DMS 273 (cell line): ENCODE data around the gene NOS2.
"Not testable (repeated sequence)": the region's sequence is repeated elsewhere in the genome, so short reads cannot be mapped to it uniquely, and the experiment has no call there.

Experiments used
- DNase-seq: peaks from one replicate; lab custom pipeline; 2025; ENCODE audit not compliant: unreplicated experiment; lab: John Stamatoyannopoulos, UW

The NOS2 gene

DNA sequence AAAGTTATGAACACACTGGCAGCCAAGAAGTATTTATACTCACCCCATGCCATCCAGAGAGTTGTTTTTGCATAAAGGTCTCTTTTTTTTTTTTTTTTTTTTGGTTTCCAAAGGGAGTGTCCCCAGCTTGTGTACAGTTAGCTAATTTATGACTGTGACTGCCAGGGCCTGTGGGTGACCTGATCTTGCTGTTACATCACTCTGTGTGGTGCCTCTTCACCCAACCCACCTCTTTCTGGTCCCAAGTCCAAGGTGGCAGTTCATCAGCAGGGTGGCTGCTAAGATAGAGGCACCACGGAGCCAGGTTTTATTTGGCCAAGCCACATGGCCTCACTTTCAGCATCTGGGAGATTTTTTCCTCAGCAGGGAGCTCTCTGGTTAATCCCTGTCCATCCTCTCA, at the start of gene NOS2:
Gene NOS2, minus strand, starts transcription at position 8 of the 400 bp plus-strand sequence. CDS start 1,720 bp downstream, outside the sequence.
- no peak for DNase-seq

DNA sequence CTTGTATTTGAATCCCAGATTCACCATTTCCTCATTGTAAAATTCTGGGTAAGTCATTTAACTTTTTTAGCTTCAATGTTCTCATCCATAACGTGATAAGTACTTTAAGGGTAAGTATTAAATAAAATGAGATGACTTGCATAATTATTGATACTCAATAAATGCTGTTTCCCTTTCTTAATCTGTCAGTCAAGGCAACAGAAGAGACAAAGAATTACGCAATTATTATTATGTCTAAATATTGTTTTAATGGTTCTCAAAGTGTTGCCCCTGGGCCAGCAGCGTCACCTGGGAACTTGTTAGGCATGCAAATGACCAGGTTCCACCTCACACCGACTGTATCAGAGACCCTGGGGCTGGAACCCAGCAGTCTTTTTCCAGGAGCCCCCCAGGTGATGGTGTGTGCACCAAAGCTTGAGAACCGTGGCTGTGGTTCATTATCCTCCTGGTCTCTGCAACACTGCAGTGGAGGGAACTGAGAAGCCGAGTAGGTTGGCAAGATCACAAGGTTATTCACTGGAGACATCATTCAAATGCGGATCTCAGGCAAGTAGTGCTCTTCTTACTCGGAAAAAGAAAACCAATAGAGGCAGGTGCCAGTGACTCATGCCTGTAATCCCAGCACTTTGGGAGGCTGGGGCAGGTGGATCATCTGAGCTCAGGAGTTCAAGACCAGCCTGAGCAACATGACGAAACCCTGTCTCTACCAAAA, 49.3 kb upstream of the NOS2 start:
- DNase-seq, result peak; percentile 14

DNA sequence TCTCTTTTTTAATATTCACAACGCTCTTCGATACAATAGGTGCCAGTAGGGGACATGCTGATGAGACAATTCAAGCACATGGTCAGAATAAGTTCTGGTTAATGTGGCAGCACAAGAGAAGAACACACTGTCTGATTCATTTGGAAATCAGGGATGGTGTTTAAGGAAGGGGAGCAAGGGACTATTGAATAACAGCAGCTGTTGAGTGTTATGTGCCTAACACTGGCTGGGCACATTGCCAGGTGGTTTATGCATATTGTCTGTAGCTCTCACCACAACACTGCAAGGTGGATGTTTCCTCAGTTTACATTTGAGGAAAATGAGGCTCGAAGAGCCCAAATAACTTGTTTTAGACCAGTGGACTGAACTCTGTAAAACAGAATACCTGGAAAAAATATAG, 48.6 kb upstream of the NOS2 start:
- peak; percentile 87 for DNase-seq

DNA sequence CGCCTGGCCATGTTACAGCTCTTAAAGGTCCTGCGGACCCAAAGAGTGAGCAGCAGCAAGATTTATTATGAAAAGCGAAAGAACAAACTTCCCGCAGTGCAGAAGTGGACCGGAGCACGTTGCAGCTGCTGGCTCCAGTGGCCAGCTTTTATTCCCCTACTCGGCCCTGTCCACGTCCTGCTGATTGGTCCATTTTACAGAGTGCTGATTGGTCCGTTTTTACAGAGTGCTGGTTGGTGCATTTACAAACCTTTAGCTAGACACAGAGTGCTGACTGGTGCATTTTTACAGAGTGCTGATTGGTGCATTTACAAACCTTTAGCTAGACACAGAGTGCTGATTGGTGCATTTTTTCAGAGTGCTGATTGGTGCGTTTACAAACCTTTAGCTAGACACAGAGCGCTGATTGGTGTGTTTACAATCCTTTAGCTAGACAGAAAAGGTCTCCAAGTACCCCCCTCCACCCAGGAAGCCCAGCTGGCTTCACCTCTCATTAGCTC, 46.5 kb upstream of the NOS2 start:
- DNase-seq, result not testable (repeated sequence)

DNA sequence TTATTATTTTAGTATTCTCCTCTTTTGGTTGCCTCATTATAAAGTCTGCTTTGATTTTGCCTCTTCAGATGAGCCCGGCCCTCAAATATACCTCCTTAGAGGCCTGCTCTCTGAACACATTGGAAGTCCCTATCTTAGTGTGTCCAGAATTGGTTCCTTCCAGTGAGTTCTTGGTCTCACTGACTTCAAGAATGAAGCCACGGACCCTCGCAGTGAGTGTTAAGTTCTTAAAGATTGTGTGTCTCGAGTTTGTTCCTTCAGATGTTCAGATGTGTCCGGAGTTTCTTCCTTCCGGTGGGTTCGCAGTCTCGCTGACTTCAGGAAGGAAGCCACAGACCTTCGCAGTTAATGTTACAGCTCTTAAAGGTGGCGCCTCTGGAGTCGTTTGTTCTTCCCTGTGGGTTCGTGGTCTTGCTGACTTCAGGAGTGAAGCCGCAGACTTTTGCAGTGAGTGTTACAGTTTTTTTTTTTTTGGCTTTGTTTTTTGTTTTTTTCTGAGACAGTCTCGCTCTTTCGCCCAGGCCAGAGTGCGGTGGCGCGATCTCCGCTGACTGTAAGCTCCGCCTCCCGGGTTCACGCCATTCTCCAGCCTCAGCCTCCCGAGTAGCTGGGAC, 45.8 kb upstream of the NOS2 start:
- DNase-seq, result no peak

DNA sequence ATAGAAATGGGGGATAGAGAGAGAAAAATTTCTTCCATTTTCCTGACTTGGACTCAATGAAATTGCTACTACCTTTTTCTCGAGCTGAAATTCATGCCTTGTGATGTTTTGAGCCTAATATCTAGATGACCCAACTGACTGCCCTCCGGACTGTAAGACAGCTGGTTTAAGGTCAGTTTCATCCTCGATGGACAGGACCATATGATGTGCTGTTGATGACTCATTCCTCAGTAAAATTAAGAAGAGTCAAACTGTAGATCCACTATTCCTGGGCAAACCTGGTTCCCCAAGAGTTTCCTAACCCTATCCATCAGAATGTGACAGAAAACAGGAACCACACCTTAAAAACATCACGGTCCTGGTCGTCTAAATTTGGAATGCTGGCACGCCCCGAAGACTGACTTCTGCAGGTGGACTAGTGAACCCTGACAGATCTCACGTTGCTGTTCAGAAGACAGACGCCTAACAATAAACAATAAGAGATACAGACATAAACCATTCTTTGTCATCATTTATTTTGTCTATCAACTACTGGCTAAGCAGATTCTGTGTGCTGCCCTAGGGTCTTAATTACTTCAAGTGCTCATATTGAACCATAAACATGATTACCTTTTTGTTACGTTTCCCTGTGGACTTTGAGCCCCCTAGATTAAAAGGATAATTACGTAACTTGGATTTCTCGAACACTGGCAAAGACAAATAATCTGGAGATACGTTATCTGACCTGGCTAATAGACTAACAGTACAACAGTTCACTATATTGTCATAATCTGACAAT, 45.1 kb upstream of the NOS2 start:
- no peak for DNase-seq

DNA sequence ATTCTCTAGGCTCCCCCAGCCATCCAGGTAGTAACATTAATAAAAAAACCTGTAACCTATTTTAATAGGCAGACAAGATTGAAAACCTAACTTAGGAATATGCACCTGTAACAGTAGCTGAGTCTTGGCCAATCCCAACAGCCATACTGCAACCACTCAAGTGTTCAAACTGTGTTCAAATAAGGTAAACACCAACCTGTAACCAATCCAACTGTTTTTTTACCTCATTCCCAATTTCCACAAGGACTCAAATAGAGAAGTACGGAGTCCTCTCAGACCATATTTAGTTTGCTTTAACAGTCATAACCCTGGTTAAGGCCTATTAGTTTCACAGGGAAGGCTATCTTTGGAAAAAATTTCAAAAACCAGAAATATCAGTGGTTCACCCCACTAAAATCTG, 40.4 kb upstream of the NOS2 start:
- DNase-seq, result no peak

DNA sequence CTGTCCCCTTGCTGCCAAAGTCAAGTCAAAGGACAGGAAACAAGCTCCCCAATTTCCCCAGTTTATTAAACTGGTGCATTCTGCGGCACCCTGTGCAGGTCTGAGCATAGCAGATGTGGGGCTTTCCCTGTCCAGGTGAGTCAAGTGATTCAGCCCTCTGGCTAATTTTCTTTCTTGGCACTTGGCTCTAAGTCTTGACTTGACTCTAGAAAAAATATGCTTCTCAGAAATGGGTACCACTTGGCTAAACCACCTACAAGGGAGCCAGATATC, 40.0 kb upstream of the NOS2 start:
- not testable (repeated sequence) for DNase-seq

DNA sequence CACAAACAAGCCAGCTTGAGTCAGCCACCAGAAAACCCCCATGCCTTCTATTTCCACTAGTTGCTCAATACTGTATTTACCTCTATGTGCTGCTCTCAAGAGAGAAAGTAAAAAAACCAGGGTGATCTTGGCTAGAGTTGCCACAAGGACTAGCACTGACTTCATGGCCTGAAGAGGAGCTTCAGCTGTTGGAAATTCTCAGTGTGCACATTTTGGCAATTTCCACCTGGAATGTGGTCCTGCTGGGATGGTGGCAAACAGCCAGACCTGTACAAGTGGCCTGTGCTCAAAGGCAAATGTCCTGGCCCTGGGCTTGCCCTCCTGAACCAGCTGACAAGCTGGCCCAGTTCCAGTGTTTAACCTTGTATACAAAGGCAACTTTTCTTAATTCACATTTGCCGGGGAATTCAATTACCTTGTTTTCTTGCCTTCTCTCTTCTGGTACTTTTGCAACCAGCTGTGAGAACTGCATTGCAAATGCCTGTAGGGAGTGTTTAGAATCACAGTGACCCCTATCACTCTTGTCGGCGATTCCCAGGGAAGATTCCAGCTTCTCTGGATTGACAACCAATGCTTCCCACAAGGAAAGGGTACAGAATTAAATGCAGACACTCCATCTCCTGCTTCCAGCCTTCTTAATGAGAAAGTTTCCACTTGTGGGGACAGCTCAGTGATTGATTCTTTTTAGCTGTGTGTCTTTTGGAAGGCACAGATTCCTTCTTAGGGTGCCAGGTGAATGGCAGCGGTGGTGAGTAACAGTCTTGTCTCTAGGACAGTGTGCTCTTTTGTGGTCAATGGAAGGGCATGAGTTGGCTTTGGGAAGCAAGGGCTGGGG, 39.5 kb upstream of the NOS2 start:
- DNase-seq, result peak; percentile 12

DNA sequence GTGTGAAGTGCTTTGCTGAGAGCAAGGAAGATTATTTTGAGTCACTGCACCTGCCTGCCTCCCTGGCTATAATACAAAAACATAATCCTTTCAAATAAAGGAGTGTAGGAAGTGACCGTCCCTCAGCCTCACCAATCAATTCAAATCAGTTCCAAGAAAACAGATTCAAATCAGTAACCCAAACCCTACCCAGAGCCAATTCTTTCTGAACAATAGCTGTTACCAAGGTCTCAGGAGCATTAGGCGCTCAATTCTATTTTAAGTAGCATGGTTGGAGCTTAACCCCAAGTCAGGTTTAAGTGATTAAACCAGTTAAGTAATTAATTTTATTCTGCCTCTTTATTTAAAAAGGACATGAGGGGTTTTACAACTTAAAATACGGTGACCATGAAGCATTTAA, 38.3 kb upstream of the NOS2 start:
- not testable (repeated sequence) for DNase-seq

DNA sequence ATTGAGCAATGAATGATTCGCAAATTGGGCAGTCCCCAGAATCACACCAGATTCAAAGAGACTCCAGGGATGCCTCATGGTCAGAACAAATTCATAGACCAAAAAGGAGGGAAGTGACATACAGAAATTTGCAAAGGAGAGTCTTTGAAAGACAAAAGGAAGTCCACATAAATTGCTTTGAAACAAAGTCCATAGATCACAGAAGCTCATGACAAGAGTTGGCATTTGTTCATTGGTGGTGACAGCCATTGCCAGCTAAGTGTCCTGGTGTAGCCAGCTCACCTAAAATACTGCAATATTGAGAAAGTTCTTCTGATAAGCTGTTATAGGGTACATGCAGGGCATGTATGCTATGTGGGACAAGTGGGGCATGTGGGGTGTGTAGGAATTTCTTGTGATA, 37.4 kb upstream of the NOS2 start:
- DNase-seq, result not testable (repeated sequence)

DNA sequence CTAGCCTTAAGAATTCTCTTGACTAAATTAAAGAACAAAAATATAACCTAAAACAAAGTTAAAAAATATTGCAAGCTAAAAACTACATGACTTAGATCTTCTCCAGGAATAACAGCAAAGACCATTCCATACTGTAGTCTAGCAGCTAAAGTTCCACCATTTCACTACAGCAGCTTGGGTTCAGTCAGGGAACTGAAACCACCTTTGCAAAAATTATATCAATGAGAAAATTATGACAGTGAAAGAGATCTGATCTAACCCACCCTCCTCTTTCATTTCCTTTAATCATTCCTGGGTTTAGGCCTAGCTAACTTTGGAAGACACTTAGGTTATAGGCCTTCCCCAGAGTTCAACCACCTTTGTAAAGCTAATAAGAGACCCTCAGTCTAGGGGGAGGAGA, 36.3 kb upstream of the NOS2 start:
- DNase-seq, result no peak

DNA sequence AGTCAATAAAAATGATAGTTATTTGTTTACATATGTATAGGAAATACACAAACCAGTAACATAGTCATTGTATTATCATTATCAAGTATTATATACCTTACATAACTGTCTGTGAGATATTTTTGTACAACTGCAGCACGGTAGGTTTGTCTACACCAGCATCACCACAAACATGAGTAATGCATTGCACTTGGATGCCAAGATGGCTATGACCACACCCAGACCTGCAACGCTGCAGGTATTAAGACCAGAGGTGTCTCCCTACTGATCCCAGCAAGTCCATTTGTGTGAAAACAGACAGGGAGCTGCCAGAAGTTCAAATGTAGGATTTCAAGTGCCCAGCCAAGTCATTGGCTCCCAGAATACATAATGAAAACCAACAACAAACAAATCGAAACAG, 34.2 kb upstream of the NOS2 start:
- no peak for DNase-seq

DNA sequence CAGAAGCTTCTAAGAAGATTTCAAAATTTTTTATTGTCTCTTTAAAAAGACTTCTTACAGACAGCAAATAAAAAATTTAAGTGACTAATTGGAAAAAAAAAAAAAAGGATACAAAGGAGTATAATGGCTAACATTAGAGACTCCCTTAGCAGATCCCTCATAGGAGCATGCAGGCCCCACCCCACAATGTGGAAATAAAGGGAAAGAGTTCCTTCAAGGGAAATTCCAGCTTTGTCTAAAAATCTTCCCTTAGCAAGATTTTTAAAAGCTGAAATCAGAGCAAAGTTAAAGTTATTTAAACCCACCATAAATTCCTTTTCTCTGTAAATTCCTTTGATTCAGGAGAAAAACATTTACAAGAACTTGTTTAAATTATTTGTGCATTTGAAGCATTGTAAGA, 32.5 kb upstream of the NOS2 start:
- no peak for DNase-seq

DNA sequence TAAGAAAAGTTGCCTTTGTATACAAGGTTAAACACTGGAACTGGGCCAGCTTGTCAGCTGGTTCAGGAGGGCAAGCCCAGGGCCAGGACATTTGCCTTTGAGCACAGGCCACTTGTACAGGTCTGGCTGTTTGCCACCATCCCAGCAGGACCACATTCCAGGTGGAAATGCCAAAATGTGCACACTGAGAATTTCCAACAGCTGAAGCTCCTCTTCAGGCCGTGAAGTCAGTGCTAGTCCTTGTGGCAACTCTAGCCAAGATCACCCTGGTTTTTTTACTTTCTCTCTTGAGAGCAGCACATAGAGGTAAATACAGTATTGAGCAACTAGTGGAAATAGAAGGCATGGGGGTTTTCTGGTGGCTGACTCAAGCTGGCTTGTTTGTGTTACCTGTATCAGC, 29.6 kb upstream of the NOS2 start:
- not testable (repeated sequence) for DNase-seq

DNA sequence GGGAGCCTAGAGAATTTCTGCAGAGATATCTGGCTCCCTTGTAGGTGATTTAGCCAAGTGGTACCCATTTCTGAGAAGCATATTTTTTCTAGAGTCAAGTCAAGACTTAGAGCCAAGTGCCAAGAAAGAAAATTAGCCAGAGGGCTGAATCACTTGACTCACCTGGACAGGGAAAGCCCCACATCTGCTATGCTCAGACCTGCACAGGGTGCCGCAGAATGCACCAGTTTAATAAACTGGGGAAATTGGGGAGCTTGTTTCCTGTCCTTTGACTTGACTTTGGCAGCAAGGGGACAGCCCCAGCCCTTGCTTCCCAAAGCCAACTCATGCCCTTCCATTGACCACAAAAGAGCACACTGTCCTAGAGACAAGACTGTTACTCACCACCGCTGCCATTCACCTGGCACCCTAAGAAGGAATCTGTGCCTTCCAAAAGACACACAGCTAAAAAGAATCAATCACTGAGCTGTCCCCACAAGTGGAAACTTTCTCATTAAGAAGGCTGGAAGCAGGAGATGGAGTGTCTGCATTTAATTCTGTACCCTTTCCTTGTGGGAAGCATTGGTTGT, 28.9 kb upstream of the NOS2 start:
- DNase-seq, result not testable (repeated sequence)

DNA sequence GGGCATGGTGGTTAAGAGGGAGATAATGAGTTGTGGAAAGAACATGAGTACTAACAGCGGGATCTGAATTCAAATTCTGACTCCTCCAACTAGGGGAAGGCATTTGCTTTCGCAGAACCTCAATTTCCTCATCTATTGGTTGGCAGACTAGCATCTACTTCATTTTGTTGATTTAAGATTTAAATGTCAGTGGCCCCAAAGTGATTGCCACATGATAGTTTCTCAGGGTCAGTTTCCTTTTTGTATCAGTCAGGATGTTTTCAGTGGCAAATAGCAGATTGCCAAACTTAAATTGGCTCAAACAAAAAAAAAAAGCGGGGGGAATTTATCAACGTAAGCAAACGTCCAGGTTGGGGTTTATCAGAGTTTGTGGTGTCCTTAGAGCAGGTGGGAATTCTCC, 25.1 kb upstream of the NOS2 start:
- DNase-seq, result no peak

DNA sequence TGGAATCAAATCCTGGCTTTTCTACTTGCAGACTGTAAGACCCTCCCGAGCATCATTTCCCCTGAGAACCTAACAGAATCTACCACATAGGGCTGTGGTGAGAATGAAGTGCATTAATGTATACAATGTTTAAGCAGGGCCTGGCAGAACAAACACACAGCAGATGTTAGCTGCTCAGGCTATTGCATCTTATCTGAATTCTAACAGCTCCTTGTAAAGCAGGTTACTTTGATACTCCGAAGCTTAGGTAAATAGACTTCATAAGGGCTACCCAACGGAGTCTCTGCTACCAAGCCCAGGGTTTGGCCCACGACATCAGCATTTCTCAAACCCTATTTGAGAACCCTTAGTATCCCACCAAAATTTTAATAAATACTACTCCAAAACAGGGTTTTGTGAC, 24.4 kb upstream of the NOS2 start:
- DNase-seq, result peak; percentile 56

DNA sequence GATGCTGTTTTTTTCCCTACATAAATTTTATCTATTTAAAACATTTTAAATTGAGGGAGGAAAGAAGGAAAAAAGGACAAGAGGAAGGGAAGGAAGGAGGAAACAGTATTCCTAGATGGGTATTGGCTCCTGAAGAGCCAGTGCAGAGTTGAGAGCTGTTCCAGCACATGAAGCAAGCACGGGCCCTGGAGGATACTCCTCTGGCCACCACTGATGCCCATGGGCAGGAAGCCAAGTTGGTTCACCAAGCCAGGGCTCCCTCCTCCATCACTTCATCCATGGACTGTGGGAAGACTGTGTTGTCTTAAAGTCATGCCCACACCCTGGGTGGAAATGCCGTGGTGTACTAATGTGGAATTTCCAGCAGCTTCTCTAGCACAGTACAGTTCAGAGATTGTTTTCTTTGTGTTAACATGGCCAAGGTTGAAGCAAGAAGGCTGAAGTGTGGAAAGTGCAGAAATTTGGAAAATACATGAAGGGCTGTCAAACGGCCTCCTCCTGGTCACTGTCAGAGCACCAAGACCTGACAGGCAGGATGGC, 23.9 kb upstream of the NOS2 start:
- DNase-seq, result no peak

DNA sequence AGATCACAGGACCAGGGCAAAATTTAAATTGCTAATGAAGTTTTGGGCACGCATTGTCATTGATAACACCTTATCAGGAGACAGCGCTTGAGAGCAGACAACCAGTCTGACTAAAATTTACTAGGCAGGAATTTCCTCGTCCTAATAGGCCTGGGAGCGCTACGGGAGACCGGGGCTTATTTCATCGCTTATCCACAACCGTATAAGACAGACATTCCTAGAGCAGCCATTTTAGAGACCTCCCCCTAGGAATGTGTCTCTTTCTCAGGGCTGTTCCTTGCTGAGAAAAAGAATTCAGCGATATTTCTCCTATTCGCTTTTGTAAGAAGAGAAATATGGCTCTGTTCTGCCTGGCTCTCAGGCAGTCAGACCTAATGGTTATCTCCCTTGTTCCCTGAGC, 21.8 kb upstream of the NOS2 start:
- peak; percentile 23 for DNase-seq

DNA sequence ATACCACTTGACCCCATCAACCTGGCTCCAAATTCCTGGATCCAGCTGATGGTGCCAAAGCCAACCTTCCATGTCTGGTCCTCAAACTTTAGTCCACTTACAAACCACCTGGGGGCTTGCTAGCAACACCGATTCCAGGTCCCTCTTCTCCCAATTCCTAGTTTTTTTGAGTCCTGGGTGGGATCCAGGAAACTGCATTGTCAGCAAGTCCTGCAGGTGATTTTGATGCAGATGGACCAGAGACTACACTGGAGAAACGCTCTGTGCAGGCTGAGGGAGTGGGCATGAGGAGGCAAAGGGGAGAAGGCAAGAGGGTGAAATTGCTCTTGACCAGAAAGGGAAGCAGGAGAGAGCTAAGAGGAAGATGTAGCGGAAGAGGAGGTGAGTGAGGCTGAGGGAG, 21.0 kb upstream of the NOS2 start:
- DNase-seq, result no peak
